CD4-positive, alpha-beta T cell treated with Interferon gamma for 1 hour (primary cell): ENCODE data around the gene APBA3.

ENCODE experiments used
- DNase-seq: peaks from one replicate; pipeline ENCODE4 v3.0.0-alpha.2; 2020

The APBA3 gene

DNA sequence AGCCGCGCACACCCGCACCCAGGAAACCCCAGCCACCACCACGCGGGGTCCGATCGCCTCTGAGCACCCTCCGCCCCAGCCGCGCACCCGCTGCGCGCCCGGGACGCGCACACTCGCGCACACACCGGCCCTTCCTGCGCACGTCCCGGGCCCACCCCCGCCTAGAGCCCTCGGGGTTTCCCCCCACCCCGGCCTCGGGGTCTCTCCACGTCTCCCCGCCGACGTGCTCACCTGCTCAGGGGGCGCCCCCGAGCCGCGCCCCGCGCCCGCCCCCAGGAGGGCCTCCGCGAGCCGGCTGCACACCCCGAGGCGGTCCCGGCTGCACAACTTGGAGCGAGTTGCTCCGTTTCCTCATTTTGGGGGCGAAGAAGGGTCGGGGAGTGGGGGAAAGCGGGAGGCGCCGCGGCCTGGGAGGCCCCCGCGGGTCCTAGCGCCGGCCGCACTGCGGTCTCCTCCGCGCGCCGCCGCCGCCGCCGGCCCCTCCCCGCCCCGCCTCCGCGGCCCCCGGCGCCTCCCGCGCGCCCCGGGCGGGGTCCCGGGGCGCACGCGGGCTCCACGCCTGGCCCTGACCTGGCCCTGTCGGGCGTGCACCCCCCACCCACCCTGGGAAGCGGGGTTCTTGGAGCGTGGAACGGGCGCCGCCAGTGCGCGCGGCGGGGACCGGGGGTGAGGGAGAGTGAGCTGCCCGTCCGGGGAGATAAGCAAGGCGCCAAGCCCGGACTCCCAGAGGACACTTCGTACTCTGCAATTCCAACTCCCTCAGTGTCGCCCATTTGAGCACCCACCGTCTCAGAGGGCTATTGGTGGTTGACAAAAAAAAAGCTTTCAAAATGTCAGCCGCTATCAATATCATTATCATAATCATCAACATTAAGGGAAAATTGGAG, 24.7 kb upstream of the APBA3 start, which contains the start of gene MATK:
TSS of gene MATK (minus strand) at position 444 of the 887 bp plus-strand sequence. CDS start 1,246 bp downstream, outside the sequence.
- peak; percentile 7 for DNase-seq

DNA sequence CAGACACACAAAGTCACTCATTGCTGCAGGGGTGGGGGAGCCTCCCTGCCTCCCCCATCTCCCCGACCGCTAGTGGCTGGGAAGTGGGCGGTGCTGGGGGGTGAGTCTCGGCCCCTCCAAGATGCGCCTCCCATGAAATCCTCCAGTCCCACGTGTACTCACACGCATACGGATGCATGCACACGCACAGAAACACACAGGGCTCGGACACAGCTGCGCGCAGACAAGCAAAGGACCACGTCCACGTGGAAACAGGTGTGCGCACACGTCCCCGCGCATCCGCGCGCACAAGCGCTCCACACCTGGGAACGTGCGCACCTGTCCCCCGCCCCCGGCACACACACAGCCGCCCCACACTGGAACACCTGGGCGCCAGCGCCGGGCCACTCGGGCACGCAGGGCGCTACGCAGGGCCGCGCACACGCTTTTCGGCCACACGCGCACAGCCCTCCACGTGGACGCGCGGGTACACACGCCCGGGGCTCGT, 24.0 kb upstream of the APBA3 start:
- peak; percentile 7 for DNase-seq

DNA sequence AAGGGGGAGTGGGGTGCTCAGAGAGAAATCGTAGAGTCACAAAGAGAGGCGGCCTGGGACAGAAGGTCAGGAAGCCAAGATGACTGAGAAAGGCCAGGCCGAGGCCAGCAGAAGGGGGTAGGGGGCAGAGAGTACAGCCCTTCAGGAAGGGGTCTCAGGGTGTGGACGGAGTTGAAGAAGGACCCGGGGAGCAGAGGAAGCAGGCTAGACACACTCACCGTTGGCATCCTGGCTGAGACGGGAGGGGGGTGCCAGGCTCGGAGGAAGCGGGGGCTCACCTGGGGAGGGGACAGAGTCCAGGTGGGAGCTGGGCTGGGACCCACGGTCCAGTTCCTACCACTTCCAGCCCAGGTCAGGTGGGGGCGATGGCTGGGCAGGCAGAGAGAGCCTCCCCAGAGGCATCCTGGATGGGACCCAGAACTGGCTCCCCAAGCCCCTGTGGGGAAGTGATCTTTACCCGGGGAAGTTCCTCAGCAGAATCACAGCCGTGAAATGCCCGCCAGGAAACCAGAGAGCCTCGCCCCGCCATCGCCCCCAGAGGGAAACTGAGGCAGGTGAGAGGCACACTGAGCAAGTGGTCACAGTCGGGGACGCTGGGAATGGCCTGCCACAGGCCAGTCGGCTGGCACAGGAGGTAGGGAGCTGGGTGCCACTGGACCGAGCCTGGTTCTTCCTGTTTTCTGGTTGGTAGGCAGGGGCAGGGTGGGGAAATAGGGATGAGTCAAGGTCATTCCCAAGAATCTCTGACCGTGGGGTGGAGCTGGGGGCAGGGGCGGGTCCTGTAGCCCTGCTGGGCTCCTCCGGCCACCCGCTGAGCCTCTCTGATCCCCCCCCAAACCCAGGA, 23.3 kb upstream of the APBA3 start:
- no peak for DNase-seq

DNA sequence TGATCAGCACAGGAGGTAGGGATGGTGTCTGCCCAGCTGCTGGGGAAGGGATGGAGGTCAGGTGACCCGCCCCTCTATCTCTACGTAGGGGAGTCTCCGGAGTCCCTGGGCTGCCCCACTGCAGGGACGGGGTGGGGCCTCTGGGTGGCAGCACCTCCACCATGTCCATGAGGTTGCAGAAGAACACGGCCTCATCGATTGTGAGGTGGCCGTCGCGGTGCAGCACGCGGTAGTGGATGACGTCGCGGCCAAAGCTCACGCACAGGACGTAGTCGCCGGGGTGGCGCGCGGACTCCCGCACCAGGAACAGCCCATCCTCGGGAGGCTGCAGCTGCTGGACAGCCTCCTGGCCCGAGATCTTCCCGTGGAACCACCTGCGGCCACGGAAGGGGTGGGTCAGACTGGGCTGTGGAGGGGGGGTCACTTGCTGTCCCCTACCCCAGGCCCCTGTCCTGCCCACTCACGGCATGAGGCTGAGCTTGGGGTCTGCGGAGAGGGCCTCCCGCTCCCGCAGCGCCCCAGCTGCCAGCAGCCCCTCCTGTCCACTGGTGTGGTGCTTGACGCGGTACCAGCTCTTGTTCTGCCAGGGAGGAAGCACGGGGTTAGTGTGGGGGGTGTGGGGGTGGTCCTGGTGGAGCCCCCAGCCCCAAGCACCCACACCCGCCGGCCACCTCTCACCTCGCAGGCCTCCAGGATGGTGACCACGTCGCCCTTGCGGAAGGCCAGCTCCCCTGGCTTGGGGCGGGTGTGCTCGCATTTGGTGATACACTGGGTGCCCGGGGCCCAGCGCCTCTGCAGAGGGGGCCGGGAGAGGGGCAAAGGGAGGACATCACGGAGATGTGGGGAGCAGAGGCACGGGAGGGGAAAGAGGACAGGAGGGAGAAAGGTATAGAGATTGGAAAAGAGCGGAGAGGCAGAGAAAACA, 22.4 kb upstream of the APBA3 start:
- peak; percentile 47 for DNase-seq

DNA sequence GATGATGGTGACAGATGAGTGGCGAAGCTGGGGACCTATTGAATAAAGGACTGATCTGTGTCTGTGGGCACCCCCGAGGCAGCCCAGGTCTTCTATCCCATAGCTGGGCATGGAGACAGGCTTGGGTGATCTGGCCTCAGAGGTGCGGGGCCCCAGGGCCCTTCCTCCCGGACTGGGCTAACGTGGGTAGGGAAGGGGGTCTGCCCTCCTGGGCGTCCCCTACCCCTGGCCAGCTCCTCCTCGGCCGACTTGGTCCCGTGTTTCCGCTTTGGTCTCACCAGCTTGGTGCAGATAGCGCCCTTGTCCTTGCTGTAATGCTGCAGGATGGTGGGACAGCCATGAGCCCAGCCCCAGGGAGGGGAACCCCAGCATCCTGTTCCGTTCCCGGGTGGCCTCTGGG, 21.4 kb upstream of the APBA3 start:
- no peak for DNase-seq

DNA sequence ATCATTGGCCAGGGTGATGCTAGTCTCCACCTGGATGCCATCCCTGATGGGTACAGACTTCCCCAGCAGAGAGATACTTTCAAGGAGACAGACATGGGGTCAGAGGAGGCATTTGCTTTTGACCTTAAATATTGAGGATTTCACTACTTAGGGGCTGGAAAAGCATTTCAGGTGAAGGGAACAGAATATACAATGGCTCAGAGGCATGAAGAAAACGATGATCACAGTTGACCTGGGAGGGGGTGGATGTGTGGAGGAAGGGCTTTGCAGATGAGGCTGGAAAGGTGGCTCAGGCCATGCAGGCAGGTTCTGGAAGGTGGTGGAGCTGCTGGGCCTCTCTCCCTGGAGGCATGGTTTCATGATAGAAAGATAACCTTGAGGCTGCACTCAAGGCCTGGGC, 20.8 kb upstream of the APBA3 start:
- DNase-seq = no peak

DNA sequence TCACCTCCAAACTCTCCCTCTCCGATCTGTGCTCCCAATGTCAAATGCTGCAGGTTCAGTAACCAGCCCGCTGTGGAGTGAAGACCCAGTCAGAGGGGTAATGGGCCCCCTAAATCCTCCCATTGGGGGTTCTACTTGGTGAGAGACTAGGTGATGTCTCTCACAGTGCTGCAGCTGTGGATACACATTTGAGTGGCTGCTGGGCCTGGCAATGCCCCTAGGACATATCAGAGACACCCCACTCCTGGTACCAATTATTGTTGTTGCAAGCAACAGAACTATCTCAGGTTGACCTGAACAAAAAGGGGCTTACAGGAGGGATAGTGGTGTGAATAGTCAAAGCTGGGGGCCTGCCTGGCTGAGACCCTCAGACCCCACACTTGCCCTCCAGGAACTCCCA, 20.1 kb upstream of the APBA3 start:
- DNase-seq = no peak

DNA sequence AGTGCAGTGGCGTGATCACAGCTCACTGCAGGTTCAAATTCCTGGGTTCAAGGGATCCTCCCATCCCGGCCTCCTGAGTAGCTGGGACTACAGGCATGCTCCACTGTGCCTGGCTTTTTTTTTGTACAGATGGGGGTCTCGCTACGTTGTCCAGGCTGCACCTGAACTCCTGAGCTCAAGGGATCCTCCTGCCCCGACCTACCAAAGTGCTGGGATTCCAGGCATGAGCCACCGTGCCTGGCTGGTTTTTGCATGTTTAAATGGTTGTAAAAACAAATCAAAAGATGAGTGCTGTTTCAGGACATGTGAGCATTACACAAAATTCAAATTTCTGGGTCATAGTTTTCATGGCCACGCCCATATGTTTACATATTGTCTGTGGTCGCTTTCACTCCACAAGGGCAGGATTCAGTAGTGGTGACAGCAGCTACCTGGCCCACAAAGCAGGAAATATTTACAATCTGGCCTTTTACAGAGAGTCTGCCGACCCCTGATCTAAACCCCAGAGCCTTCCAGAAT, 19.4 kb upstream of the APBA3 start:
- no peak for DNase-seq

DNA sequence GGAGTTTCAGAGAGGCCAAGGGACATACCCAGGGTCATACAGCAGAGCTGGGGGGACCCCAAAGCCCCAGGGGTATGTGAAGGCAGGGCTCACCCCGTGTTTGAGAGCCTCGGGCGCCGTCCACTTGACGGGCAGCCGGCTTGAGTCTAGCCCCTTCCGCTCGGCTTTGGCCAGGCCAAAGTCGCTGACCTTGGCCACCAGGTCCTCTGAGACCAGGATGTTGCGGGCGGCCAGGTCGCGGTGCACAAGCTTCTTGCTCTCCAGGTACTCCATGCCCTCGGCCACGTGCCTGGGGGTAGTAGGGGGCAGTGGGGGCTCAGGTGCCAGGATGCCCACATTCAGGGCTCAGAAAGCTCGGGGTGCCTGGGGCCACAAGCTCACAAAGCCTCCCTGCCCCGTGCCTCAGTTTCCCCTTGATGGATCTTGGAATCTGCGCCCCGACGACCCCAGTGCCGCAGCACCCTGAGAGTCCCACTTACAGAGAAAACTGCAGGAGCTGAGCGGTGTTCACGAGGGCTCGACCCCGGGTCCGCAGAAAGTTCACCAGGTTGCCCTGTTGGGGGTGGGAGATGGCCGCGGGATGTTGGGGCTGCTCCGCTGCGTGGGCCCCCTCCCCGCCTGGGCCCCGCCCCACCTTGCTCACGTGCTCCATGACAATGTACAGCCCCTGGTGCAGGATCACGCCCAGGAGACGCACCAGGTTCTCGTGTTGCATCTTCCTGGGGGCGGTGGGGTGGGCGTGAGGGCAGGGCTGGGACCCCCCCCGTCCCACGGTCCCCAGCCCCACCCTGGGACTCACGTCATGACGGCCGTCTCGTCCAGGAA, 17.6 kb upstream of the APBA3 start:
- DNase-seq = no peak

DNA sequence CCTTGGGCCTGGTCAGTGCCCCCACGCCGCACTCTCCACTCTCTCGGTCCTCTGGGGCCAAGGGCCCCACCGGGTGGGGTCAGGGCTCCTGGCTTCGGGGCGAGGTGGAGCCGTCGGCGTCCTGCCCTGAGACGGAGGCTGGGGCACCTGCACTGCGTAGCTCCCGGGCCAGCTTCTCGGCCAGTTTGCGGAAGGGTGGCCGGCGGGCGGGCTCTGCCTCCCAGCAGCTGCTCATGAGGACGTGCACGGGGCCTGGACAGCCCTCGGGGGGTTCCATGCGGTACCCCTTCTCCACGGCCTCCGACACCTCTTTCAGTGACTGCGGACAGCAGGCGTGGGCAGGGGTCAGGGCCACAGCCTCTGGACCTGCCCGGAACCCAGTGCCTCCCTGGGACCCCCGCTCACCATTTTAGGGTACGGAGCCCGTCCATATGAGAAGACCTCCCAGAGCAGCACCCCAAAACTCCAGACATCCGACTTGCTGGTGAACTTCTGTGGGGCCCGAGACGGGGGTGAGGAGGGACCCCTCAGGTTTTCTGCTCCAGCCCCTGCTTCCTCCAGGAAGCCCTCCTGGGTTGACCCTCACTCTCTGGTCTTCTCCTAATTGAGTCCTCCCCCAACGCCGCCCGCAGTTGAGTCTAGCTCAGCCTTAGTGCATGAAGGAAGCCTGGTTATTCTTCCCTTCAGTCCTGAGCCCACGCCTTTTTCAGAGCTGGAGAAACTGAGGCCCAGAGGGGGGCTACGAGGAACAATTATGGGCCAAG, 16.8 kb upstream of the APBA3 start:
- no peak for DNase-seq

DNA sequence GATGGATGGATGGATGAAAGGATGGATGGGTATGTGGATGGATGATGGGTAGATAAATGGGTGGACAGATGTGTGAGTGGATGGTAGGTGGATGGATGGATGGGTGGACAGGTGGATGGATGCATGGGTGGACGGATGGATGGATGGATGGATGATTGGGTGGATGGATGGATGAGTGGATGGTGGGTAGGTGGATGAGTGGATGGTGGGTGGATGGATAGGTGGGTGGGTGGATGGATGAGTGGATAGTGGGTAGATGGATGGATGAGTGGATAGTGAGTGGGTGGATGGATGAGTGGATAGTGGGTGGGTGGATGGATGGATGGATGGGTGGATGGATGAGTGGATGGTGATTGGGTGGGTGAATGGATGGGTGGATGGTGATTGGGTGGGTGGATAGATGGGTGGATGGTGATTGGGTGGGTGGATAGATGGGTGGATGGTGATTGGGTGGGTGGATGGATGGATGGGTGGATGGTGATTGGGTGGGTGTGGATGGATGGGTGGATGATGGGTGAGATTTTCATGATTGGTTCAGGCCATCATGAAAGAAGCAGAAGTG, 15.1 kb upstream of the APBA3 start:
- DNase-seq = no peak

DNA sequence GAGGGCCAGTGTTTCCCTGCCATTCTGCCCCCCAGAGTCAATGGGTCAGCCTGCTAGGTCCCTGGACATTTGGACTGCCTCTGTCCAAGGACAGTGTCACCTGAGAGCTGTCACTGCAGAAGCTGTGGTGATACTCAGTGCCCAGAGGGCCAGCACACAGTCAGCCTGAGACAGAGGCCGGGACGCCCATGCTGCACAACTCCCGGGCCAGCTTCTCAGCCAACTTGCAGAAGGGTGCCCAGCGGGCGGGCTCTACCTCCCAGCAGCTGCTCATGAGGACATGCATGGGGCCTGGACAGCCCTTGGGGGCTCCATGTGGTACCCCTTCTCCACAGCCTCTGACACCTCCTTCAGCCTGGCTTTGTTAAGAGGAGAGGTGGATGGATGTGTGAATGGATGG, 14.3 kb upstream of the APBA3 start:
- no peak for DNase-seq

DNA sequence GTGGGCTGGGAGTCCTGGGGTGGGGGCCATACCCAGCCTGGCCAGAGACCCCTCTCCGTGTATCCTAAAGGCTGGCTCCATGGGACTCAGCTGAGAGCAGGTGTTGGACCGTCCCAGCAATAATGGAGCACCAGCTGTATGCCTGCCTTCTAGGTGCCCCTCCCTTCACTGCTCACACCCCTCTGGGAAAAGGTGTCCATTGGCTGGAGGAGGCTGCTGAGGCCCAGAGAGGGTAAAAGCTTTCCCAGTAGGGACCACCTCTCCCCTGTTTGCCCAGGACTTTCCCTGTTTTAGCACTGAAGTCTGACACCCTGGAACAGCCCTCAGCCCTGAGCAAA, 13.9 kb upstream of the APBA3 start:
- DNase-seq = no peak

DNA sequence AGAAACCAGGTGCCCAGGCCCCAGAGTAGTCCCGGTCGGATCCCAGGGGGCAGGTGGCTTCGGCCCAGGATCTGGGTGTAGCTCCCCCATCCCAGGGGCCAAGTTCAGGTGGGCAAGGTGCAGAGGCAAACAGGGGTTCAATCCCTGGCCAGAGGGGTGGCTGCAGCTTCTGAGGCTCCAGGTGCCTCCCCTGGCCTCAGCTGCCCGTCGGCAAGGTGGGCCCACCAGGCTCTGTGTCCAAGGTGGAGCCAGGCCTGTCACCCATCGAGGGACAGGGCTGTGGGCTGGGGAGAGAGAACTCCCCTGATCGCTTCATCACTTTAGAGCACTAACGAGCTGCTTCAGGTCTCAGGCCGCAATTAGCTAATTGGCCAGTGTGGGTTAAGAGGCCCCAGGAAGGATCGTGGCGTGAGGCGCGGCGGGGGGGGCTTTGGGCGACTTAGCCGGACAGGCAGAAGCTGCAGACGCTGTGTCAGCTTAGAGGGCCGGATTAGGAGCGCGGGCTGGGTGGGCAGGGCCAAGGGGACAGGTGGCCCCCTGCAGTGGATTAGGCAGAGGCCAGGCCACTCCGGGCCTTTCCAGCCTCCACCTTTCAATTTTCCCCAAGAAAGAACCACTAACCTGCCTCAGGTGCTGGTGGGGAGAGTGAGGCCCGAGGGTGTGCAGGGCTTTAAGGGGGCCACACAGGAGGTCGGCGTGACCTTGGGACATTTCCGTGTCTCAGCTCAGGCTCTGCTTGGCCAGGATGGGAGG, 13.3 kb upstream of the APBA3 start:
- no peak for DNase-seq

DNA sequence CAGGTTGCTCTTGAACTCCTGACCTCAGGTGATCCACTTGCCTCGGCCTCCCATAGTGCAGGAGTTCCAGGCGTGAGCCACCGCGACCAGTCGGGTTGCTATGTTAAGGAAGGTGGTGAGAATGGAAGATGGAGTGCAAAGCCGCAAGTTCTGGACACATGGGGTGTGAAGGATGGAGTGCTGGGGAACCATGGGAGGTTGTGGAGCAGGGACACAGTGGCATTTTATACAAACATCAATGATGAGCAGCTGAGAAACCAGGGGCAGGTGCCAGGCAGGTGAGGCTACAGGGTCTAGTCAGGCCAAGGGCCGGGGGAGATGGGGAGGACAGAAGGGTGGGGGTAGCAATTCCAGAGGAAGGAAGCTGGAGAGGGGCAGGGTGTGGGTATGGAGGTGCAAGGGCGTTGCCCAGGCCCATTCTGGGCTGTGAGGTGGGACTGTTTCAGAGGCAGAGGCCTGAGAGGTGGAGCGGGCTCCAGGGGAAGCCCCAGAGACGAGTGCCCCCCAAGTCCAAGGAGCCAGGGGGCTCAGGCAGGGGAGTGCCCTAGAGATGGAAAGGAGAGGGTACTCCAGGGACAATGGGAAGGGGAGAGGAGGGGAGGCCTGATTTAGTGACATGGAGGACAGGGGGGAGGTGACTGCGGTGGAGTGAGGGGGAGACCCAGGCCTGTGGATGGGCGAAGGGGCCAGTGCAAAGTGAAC, 12.5 kb upstream of the APBA3 start:
- no peak for DNase-seq

DNA sequence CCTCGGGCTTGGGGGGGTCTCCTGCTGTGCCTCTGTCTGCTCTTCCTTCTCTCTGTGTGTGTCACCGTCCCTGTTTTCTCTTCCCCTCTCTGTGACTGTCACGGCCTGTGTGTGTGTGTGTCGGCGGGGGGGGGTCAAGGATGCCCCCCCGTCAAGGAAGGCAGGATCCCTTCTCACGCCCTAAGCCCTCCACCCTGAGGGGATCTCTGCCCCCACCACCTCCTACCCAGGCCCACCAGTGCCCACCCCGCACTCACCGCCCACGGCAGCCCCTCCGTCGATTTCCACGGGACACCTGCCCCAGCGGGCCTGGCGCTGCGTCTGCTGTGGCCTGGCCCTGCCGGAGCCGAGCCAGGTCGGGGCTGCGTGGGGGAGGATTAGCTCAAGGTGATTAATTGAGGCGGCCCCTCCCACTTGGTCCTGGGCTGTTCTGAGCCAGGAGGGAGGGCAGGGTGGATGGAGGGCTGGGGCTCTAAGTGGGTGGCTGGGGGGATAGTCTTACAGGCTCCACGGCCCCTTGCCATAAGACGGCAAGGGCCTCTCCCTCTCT, 10.5 kb upstream of the APBA3 start, which contains the start of gene RAX2:
TSS of gene RAX2 (minus strand) at position 323 of the 550 bp plus-strand sequence. CDS start 486 bp downstream, outside the sequence.
- no peak for DNase-seq

DNA sequence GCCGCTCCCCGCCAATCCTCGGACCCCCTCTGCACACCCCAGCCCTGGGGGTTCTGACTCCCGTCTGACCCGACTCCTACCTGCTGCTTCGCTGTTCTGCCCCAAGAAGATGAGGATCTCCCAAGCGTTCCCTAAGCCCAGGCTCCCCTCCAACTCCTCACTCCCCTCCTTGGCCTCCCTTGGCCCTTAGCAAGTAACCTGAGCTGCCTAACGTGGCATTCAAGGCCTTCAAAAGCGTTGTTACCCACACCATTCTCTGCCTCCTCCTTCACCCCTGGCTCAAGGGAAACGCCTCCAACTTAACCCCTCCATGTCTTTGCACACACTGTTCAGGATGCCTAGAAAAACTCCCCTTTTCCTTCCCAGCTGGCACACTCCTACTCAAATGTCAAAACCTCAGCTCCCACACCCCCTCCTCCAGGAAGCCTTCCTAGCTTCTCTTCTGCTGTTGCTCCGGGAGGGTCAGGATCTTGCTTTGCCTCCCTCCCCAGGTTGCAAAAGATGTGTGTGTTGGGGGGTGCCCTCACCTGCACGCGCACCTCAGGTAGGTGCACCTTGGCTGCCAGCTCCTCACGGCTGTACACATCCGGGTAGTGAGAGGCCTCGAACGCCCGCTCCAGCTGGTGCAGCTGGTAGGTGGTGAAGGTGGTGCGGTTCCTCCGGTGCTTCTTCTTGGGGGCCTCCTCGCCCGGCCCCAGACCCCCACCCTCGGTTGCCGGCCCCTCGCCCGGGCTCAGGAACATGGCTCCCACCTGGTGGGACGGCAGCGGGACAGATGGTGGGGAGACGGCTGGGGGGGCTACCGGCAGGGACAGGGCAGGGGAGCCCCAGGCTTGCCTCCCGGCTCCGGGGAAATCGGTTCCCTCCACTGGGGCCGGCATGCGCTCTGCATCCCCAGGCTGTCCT, 9.8 kb upstream of the APBA3 start:
- DNase-seq = no peak
